ENCODE measurements around the gene MZT1. TPM values are rescaled to one million over a fixed set of nuclear protein-coding genes. Genes with fewer than 3 reads are reported as not detected.

MZT1 gene
- total RNA-seq, 1 experiment from 2014 or later: 38.9 TPM

- peaks cover 28% of the 10 kb centered on the region for H3K27me3 ChIP-seq (replicated peaks; ENCODE audit: insufficient read depth, low read depth, low read length, poor library complexity)
- POLR2A ChIA-PET (ENCODE audit: low non-redundant PET): no interaction called here
- TF ChIP-seq, protein P1, sequence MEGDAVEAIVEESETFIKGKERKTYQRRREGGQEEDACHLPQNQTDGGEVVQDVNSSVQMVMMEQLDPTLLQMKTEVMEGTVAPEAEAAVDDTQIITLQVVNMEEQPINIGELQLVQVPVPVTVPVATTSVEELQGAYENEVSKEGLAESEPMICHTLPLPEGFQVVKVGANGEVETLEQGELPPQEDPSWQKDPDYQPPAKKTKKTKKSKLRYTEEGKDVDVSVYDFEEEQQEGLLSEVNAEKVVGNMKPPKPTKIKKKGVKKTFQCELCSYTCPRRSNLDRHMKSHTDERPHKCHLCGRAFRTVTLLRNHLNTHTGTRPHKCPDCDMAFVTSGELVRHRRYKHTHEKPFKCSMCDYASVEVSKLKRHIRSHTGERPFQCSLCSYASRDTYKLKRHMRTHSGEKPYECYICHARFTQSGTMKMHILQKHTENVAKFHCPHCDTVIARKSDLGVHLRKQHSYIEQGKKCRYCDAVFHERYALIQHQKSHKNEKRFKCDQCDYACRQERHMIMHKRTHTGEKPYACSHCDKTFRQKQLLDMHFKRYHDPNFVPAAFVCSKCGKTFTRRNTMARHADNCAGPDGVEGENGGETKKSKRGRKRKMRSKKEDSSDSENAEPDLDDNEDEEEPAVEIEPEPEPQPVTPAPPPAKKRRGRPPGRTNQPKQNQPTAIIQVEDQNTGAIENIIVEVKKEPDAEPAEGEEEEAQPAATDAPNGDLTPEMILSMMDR (conservative IDR thresholded peaks at IDR 0.05; ENCODE audit: low read depth, low read length): no peak
- TF ChIP-seq EZH2 (IDR thresholded peaks at IDR 0.05; ENCODE audit: borderline replicate concordance, low read depth, low read length, poor library complexity, severe bottlenecking): no peak
- H3K27ac ChIP-seq (ENCODE audit: low read depth, low read length, poor library complexity, severe bottlenecking): no peak overlapping the region
- BruUV-seq (replicated peaks): no TSS peak
- CTCF ChIA-PET: no interaction called here
- H3K9me3 ChIP-seq (ENCODE audit: low read depth, low read length, poor library complexity, severe bottlenecking): no peaks in the 10 kb centered on the region
- H3K4me3 ChIP-seq (ENCODE audit: low read depth, low read length, poor library complexity, severe bottlenecking): no peak overlapping the region
- intact Hi-C loops (cut with micrococcal nuclease; ENCODE audit: unreplicated experiment): no loop called here
- peaks cover 6% of the 10 kb centered on the region for H3K4me1 ChIP-seq (ENCODE audit: insufficient read depth, low read length, poor library complexity, severe bottlenecking)
- no peak for DNase-seq (ENCODE audit: low spot score)
- no peaks in the 10 kb centered on the region for H3K36me3 ChIP-seq (ENCODE audit: insufficient read depth, low read length, poor library complexity, severe bottlenecking)
These were observed 47.1 kb downstream of the MZT1 start for GRCh38 chr13:72680353-72680752.

- Histone ChIP-seq H3K9me3 (ENCODE audit: low read depth, low read length, poor library complexity, severe bottlenecking) (no peaks in the 10 kb centered on the region), H3K27me3 (replicated peaks; ENCODE audit: insufficient read depth, low read depth, low read length, poor library complexity) (peaks cover 29% of the 10 kb centered on the region), H3K4me1 (ENCODE audit: insufficient read depth, low read length, poor library complexity, severe bottlenecking) (peaks cover 6% of the 10 kb centered on the region), H3K4me3 (ENCODE audit: low read depth, low read length, poor library complexity, severe bottlenecking) (no peak overlapping the region), H3K36me3 (ENCODE audit: insufficient read depth, low read length, poor library complexity, severe bottlenecking) (no peaks in the 10 kb centered on the region), H3K27ac (ENCODE audit: low read depth, low read length, poor library complexity, severe bottlenecking) (no peak overlapping the region)
- DNase-seq (ENCODE audit: low spot score): no peak
- intact Hi-C loops (cut with micrococcal nuclease; ENCODE audit: unreplicated experiment): no loop called here
- TF ChIP-seq EZH2 (IDR thresholded peaks at IDR 0.05; ENCODE audit: borderline replicate concordance, low read depth, low read length, poor library complexity, severe bottlenecking): no peak
- TF ChIP-seq, protein P1 (conservative IDR thresholded peaks at IDR 0.05; ENCODE audit: low read depth, low read length): no peak
- POLR2A ChIA-PET (ENCODE audit: low non-redundant PET): no interaction called here
- CTCF ChIA-PET: no interaction called here
- BruUV-seq (replicated peaks): no TSS peak
These were observed 49.1 kb downstream of the MZT1 start for GRCh38 chr13:72678312-72678711.

- intact Hi-C loops (cut with micrococcal nuclease; ENCODE audit: unreplicated experiment): no loop called here
- peaks cover 6% of the 10 kb centered on the region for H3K4me1 ChIP-seq (ENCODE audit: insufficient read depth, low read length, poor library complexity, severe bottlenecking)
- no peaks in the 10 kb centered on the region for H3K36me3 ChIP-seq (ENCODE audit: insufficient read depth, low read length, poor library complexity, severe bottlenecking)
- TF ChIP-seq, protein P1 (conservative IDR thresholded peaks at IDR 0.05; ENCODE audit: low read depth, low read length): no peak
- TF ChIP-seq EZH2 (IDR thresholded peaks at IDR 0.05; ENCODE audit: borderline replicate concordance, low read depth, low read length, poor library complexity, severe bottlenecking): no peak
- peak; percentile 12 for DNase-seq (ENCODE audit: low spot score)
- POLR2A ChIA-PET (ENCODE audit: low non-redundant PET): no interaction called here
- H3K4me3 ChIP-seq (ENCODE audit: low read depth, low read length, poor library complexity, severe bottlenecking): no peak overlapping the region
- peaks cover 31% of the 10 kb centered on the region for H3K27me3 ChIP-seq (replicated peaks; ENCODE audit: insufficient read depth, low read depth, low read length, poor library complexity)
- no peak overlapping the region for H3K27ac ChIP-seq (ENCODE audit: low read depth, low read length, poor library complexity, severe bottlenecking)
- BruUV-seq (replicated peaks): no TSS peak
- H3K9me3 ChIP-seq (ENCODE audit: low read depth, low read length, poor library complexity, severe bottlenecking): no peaks in the 10 kb centered on the region
- CTCF ChIA-PET: no interaction called here
These were observed 50.0 kb downstream of the MZT1 start for GRCh38 chr13:72677431-72677830.

All from A673 (cell line).